ENCODE data around the gene FKBP2.

The FKBP2 gene

GRCh38 chr11:64240435-64241240 lies at the start of gene FKBP2:
FKBP2 (plus strand) TSS chr11:64241095; CDS start chr11:64242388, 1,293 bp downstream.
- peak; percentile 96 for DNase-seq (ENCODE audit: low spot score)

GRCh38 chr11:64192434-64192833 lies 48.5 kb upstream of the FKBP2 start:
- DNase-seq (ENCODE audit: low spot score) = no peak

GRCh38 chr11:64196626-64197025 lies 44.3 kb upstream of the FKBP2 start:
- DNase-seq (ENCODE audit: low spot score) = no peak

- DNase-seq (ENCODE audit: low spot score) = no peak
These were observed 42.4 kb upstream of the FKBP2 start for GRCh38 chr11:64198511-64198910.

- no peak for DNase-seq (ENCODE audit: low spot score)
These were observed 39.4 kb upstream of the FKBP2 start for GRCh38 chr11:64201543-64201942.

- no peak for DNase-seq (ENCODE audit: low spot score)
These were observed 37.9 kb upstream of the FKBP2 start for GRCh38 chr11:64202992-64203391.

GRCh38 chr11:64203421-64204079 lies 37.3 kb upstream of the FKBP2 start:
- DNase-seq (ENCODE audit: low spot score) = no peak

- DNase-seq (ENCODE audit: low spot score) = no peak
These were observed 36.8 kb upstream of the FKBP2 start for GRCh38 chr11:64204080-64204440.

GRCh38 chr11:64204464-64204989 lies 36.4 kb upstream of the FKBP2 start:
- DNase-seq (ENCODE audit: low spot score) = peak; percentile 88

- DNase-seq (ENCODE audit: low spot score) = no peak
These were observed 34.2 kb upstream of the FKBP2 start, which contains the start of gene FERMT3 for GRCh38 chr11:64206457-64207255. FERMT3 (plus strand) TSS chr11:64206721; CDS start chr11:64207365, 644 bp downstream.

GRCh38 chr11:64207256-64208085 lies 33.4 kb upstream of the FKBP2 start:
- no peak for DNase-seq (ENCODE audit: low spot score)

- DNase-seq (ENCODE audit: low spot score) = no peak
These were observed 32.7 kb upstream of the FKBP2 start for GRCh38 chr11:64208086-64208795.

- DNase-seq (ENCODE audit: low spot score) = no peak
These were observed 31.9 kb upstream of the FKBP2 start for GRCh38 chr11:64208796-64209562.

- no peak for DNase-seq (ENCODE audit: low spot score)
These were observed 31.4 kb upstream of the FKBP2 start for GRCh38 chr11:64209563-64209843.

- DNase-seq (ENCODE audit: low spot score) = no peak
These were observed 30.4 kb upstream of the FKBP2 start for GRCh38 chr11:64210301-64211020.

- no peak for DNase-seq (ENCODE audit: low spot score)
These were observed 29.6 kb upstream of the FKBP2 start for GRCh38 chr11:64211181-64211872.

GRCh38 chr11:64216879-64217278 lies 24.0 kb upstream of the FKBP2 start:
- no peak for DNase-seq (ENCODE audit: low spot score)

GRCh38 chr11:64218628-64219353 lies 22.1 kb upstream of the FKBP2 start:
- DNase-seq (ENCODE audit: low spot score) = no peak
